Activated CD4-positive, alpha-beta T cell treated with anti-CD3 and anti-CD28 coated beads, Interleukin-2, amount 10 ng/mL, durations not matched to agents 7 days and 5 days (primary cell): ENCODE data around the gene SCYL2. TPM values are rescaled to one million over a fixed set of nuclear protein-coding genes. Genes with fewer than 3 reads are reported as not detected.
"Not testable (repeated sequence)": the region's sequence is repeated elsewhere in the genome, so short reads cannot be mapped to it uniquely, and the experiment has no call there.

Experiments used
- CTCF ChIA-PET: fragments of 350-600 bp; sonication (Branson Sonifier 250); formaldehyde crosslinking; loops from one replicate; lab custom pipeline; 2021; ENCODE audit warnings: antibody characterized with exemption; lab: Charles Lee
- POLR2A ChIA-PET: fragments of 350-600 bp; sonication (Branson Sonifier 250); formaldehyde crosslinking; loops from one replicate; lab custom pipeline; 2021; ENCODE audit warnings: antibody characterized with exemption; lab: Charles Lee
- DNase-seq: peaks from one replicate; pipeline ENCODE4 v3.0.0-alpha.2; 2020
- H3K27ac Mint-ChIP-seq: one replicate; pipeline ENCODE4 v1.8.0; 2021; ENCODE audit warnings: mild to moderate bottlenecking, moderate library complexity, mixed read lengths
- H3K27me3 Mint-ChIP-seq: one replicate; pipeline ENCODE4 v1.8.0; 2021; ENCODE audit warnings: mixed read lengths
- H3K36me3 Mint-ChIP-seq: one replicate; pipeline ENCODE4 v1.8.0; 2021; ENCODE audit warnings: low read depth, mixed read lengths
- H3K4me1 Mint-ChIP-seq: one replicate; pipeline ENCODE4 v1.8.0; 2021; ENCODE audit warnings: mixed read lengths
- H3K4me3 Mint-ChIP-seq: one replicate; pipeline ENCODE4 v1.8.0; 2021; ENCODE audit warnings: mild to moderate bottlenecking, moderate library complexity, mixed read lengths
- H3K9me3 Mint-ChIP-seq: one replicate; pipeline ENCODE4 v1.8.0; 2021; ENCODE audit warnings: mixed read lengths
- total RNA-seq, 2 experiments: library from RNA; stranded (reverse); gene quantifications; one replicate each; pipeline ENCODE4 v1.2.3, GENCODE V29; 2021

SCYL2 gene
- total RNA-seq, 2 experiments from 2014 or later, result 32.1 to 33.3 TPM

- H3K4me1 Mint-ChIP-seq, H3K9me3 Mint-ChIP-seq, H3K36me3 Mint-ChIP-seq, H3K27ac Mint-ChIP-seq, POLR2A ChIA-PET, DNase-seq, H3K4me3 Mint-ChIP-seq, H3K27me3 Mint-ChIP-seq: not testable (repeated sequence)
- CTCF ChIA-PET, result interaction anchor here (0.7 kb wide), 1 partner anchor 16 kb away, joined by 3 read pairs; no protein-coding TSS in a partner anchor
These were observed 77.4 kb downstream of the SCYL2 start for GRCh38 chr12:100344351-100344750.

- H3K27me3 Mint-ChIP-seq, result peaks cover 2% of the 10 kb centered on the region
- ChIA-PET CTCF (interaction anchor here (0.7 kb wide), 1 partner anchor 15 kb away, joined by 3 read pairs; no protein-coding TSS in a partner anchor), POLR2A (no interaction called here)
- DNase-seq, result no peak
- H3K4me3 Mint-ChIP-seq, result no peak overlapping the region
- H3K36me3 Mint-ChIP-seq, result peaks cover 5% of the 10 kb centered on the region
- H3K27ac Mint-ChIP-seq, result no peak overlapping the region
- H3K4me1 Mint-ChIP-seq, result no peaks in the 10 kb centered on the region
- H3K9me3 Mint-ChIP-seq, result no peaks in the 10 kb centered on the region
These were observed 78.2 kb downstream of the SCYL2 start for GRCh38 chr12:100345020-100345767.

GRCh38 chr12:100346660-100347059 lies 79.7 kb downstream of the SCYL2 start:
- POLR2A ChIA-PET, result no interaction called here
- CTCF ChIA-PET, result interaction anchor here (0.9 kb wide), 1 partner anchor 34 kb away, joined by 6 read pairs; no protein-coding TSS in a partner anchor
- no peak for DNase-seq
- H3K27ac Mint-ChIP-seq, result no peak overlapping the region
- no peak overlapping the region for H3K4me3 Mint-ChIP-seq
- peaks cover 9% of the 10 kb centered on the region for H3K27me3 Mint-ChIP-seq
- H3K36me3 Mint-ChIP-seq, result peaks cover 4% of the 10 kb centered on the region
- H3K4me1 Mint-ChIP-seq, result no peaks in the 10 kb centered on the region
- H3K9me3 Mint-ChIP-seq, result no peaks in the 10 kb centered on the region

GRCh38 chr12:100348657-100349454 lies 81.9 kb downstream of the SCYL2 start:
- no peak for DNase-seq
- Mint-ChIP-seq H3K4me1 (no peaks in the 10 kb centered on the region), H3K36me3 (no peaks in the 10 kb centered on the region), H3K9me3 (no peaks in the 10 kb centered on the region), H3K4me3 (no peak overlapping the region), H3K27me3 (peaks cover 16% of the 10 kb centered on the region), H3K27ac (no peak overlapping the region)
- ChIA-PET CTCF (no interaction called here), POLR2A (no interaction called here)

GRCh38 chr12:100356644-100357223 lies 89.8 kb downstream of the SCYL2 start, which contains the start of gene SLC17A8:
TSS of gene SLC17A8 (plus strand) at chr12:100357074. CDS start at chr12:100357392, 318 bp downstream.
- no peaks in the 10 kb centered on the region for H3K9me3 Mint-ChIP-seq
- DNase-seq, result no peak
- H3K4me1 Mint-ChIP-seq, result no peaks in the 10 kb centered on the region
- H3K36me3 Mint-ChIP-seq, result no peaks in the 10 kb centered on the region
- POLR2A ChIA-PET, result interaction anchor here (0.5 to 0.7 kb wide), 2 partner anchors 25 to 90 kb away, joined by 3 read pairs; no protein-coding TSS in a partner anchor
- no peak within 1 kb of the TSS for H3K27ac Mint-ChIP-seq
- peaks cover 32% of the 10 kb centered on the region for H3K27me3 Mint-ChIP-seq
- no peak within 1 kb of the TSS for H3K4me3 Mint-ChIP-seq
- CTCF ChIA-PET, result no interaction called here

- no peak for DNase-seq
- Mint-ChIP-seq H3K4me3 (no peak overlapping the region), H3K27ac (no peak overlapping the region), H3K36me3 (no peaks in the 10 kb centered on the region), H3K9me3 (no peaks in the 10 kb centered on the region), H3K4me1 (no peaks in the 10 kb centered on the region), H3K27me3 (peaks cover 25% of the 10 kb centered on the region)
- POLR2A ChIA-PET, result no interaction called here
- CTCF ChIA-PET, result no interaction called here
These were observed 92.3 kb downstream of the SCYL2 start for GRCh38 chr12:100359248-100359647.

GRCh38 chr12:100359822-100360221 lies 92.8 kb downstream of the SCYL2 start:
- CTCF ChIA-PET, result interaction anchor here (0.6 to 0.7 kb wide), 2 partner anchors 15 to 23 kb away, joined by 3 to 4 read pairs; no protein-coding TSS in a partner anchor
- H3K4me1 Mint-ChIP-seq, result no peaks in the 10 kb centered on the region

GRCh38 chr12:100360450-100360849 lies 93.5 kb downstream of the SCYL2 start:
- H3K27ac Mint-ChIP-seq, result no peak overlapping the region
- H3K36me3 Mint-ChIP-seq, result no peaks in the 10 kb centered on the region
- no peak overlapping the region for H3K4me3 Mint-ChIP-seq
- no peak for DNase-seq
- no peaks in the 10 kb centered on the region for H3K4me1 Mint-ChIP-seq
- ChIA-PET CTCF (interaction anchor here (0.6 to 0.7 kb wide), 2 partner anchors 16 to 23 kb away, joined by 3 to 4 read pairs; no protein-coding TSS in a partner anchor), POLR2A (no interaction called here)
- no peaks in the 10 kb centered on the region for H3K9me3 Mint-ChIP-seq
- H3K27me3 Mint-ChIP-seq, result peaks cover 20% of the 10 kb centered on the region

More at GRCh38 chr12:100359822-100360221, 92.8 kb downstream of the SCYL2 start:
- peaks cover 25% of the 10 kb centered on the region for H3K27me3 Mint-ChIP-seq
- no peaks in the 10 kb centered on the region for H3K36me3 Mint-ChIP-seq
- DNase-seq, result no peak
- POLR2A ChIA-PET, result no interaction called here
- H3K27ac Mint-ChIP-seq, result no peak overlapping the region
- H3K9me3 Mint-ChIP-seq, result no peaks in the 10 kb centered on the region
- H3K4me3 Mint-ChIP-seq, result no peak overlapping the region

GRCh38 chr12:100364324-100364723 lies 97.3 kb downstream of the SCYL2 start:
- H3K4me1 Mint-ChIP-seq, result no peaks in the 10 kb centered on the region
- no peaks in the 10 kb centered on the region for H3K36me3 Mint-ChIP-seq
- H3K9me3 Mint-ChIP-seq, result no peaks in the 10 kb centered on the region
- POLR2A ChIA-PET, result no interaction called here
- CTCF ChIA-PET, result no interaction called here
- no peak for DNase-seq
- H3K27ac Mint-ChIP-seq, result no peak overlapping the region
- no peak overlapping the region for H3K4me3 Mint-ChIP-seq
- H3K27me3 Mint-ChIP-seq, result peaks cover 8% of the 10 kb centered on the region

- Mint-ChIP-seq H3K27ac (no peak overlapping the region), H3K4me3 (no peak overlapping the region), H3K27me3 (peaks cover 8% of the 10 kb centered on the region), H3K9me3 (no peaks in the 10 kb centered on the region), H3K4me1 (no peaks in the 10 kb centered on the region), H3K36me3 (no peaks in the 10 kb centered on the region)
- CTCF ChIA-PET, result no interaction called here
- no peak for DNase-seq
- POLR2A ChIA-PET, result interaction anchor here (0.6 kb wide), 1 partner anchor 1611 kb away, joined by 3 read pairs; no protein-coding TSS in a partner anchor
These were observed 98.4 kb downstream of the SCYL2 start for GRCh38 chr12:100365411-100365810.

GRCh38 chr12:100368066-100368465 lies 101.1 kb downstream of the SCYL2 start:
- ChIA-PET POLR2A (no interaction called here), CTCF (no interaction called here)
- Mint-ChIP-seq H3K27me3 (peaks cover 11% of the 10 kb centered on the region), H3K4me1 (no peaks in the 10 kb centered on the region), H3K27ac (no peak overlapping the region), H3K36me3 (no peaks in the 10 kb centered on the region), H3K9me3 (no peaks in the 10 kb centered on the region), H3K4me3 (no peak overlapping the region)
- DNase-seq, result no peak

- CTCF ChIA-PET, result no interaction called here
- no peak for DNase-seq
- no peak overlapping the region for H3K27ac Mint-ChIP-seq
- no peaks in the 10 kb centered on the region for H3K36me3 Mint-ChIP-seq
- H3K27me3 Mint-ChIP-seq, result peaks cover 8% of the 10 kb centered on the region
- H3K4me3 Mint-ChIP-seq, result no peak overlapping the region
- no peaks in the 10 kb centered on the region for H3K9me3 Mint-ChIP-seq
- POLR2A ChIA-PET, result no interaction called here
- H3K4me1 Mint-ChIP-seq, result no peaks in the 10 kb centered on the region
These were observed 104.2 kb downstream of the SCYL2 start for GRCh38 chr12:100371146-100371545.
